Stimulated activated CD8-positive, alpha-beta memory T cell treated with anti-CD3 and anti-CD28 coated beads, Interleukin-15, amount 100 ng/mL, for 48 hours (primary cell): Measurements from ENCODE around the gene GTPBP2.

Source experiments
- DNase-seq, 2 donors: peaks; one replicate each; pipeline ENCODE4 v3.0.0-alpha.2; 2020; ENCODE audit warnings: low read depth in 2 of 2

GTPBP2 gene, protein sequence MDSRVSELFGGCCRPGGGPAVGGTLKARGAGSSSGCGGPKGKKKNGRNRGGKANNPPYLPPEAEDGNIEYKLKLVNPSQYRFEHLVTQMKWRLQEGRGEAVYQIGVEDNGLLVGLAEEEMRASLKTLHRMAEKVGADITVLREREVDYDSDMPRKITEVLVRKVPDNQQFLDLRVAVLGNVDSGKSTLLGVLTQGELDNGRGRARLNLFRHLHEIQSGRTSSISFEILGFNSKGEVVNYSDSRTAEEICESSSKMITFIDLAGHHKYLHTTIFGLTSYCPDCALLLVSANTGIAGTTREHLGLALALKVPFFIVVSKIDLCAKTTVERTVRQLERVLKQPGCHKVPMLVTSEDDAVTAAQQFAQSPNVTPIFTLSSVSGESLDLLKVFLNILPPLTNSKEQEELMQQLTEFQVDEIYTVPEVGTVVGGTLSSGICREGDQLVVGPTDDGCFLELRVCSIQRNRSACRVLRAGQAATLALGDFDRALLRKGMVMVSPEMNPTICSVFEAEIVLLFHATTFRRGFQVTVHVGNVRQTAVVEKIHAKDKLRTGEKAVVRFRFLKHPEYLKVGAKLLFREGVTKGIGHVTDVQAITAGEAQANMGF

DNA sequence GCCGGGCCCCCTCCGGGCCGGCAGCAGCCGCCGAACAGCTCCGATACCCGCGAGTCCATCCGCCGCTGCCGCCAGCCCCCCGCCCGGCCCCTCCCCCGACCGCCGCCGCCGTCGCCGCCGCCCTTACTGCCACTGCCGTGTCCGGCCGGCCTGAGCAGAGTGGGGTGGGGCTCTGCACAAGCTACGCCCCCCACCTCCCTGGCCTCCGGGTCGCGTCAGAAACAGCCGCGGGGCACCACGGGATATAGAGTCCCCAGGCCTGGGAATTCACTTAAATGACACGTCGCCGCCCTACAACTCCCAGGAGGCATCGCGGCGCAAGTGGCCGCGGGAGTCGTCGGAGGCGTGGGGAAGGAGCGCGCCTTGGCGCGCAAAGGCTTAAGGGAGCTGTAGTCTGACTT is at the start of gene GTPBP2:
GTPBP2 (minus strand) TSS at position 161 of the 401 bp plus-strand sequence; CDS start at position 59, 102 bp downstream.
- DNase-seq, result peak; percentile 96

DNA sequence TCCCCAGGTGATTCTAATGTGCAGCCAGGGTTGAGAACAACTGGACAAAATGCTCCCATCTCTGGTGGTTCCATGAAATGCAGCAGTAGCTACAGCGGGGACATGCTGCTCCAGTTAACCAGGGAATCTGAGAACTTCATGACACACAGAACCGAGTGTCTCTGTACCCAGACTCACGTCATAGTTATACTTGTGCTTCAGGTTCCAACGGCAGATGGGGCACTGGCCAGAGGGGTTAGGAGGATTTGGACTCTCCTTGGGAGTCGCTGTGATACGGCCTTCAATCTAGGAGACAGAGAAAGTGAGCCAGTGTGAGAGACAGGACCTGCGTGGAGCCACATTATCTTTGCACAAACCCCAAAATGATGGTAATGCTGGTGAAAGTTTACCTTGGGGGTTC is 49.3 kb upstream of the GTPBP2 start:
- DNase-seq, result no peak

DNA sequence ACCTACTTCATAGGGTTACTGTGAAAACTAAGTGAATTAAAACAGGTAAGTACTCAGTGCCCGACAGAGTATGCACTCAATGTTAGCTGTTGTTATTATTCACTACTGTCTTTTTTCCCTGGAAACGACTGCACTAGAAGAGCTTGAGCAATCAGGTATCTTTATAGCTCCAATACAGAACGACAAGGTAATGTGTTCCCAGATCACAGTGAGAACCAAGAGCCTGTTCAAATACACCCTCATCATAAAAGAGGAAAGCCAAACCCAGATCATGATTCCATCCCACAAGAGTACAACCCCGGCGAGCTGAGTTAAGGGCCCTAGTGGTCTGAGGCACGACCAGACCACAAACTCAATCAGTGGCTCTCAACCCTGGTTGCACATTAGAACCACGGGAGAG is 48.7 kb upstream of the GTPBP2 start:
- no peak for DNase-seq

DNA sequence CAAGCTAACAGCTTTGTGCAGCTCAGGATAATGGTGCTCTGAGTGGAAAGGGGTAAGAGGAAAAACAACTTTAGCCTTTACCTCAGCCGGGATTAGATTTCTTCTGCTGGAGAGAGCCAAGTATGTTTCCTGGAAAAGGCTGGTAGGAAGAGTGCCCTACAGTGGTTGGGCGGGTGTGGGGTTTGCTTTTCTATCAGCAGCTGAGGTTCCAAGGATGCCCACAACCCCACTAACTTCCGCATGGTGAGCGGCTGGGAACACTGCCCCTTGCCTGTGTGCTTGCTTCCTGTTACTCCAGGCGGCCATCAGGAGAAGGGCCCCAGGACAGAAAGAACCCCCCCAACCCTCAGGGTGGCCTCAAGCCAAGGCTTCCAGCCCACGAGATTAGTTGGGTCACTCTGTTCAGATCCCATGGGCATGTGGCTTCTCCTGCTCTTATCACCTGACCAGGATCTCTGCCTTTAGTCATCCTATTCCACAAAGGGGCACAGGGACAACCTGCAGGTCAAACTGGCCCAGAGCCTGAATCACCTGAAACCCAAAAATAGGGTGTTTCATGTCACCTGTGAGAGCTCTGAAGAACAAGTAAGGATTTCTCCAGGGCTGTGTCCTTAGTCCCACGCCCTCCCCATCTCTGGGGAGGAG is 48.0 kb upstream of the GTPBP2 start:
- no peak for DNase-seq

DNA sequence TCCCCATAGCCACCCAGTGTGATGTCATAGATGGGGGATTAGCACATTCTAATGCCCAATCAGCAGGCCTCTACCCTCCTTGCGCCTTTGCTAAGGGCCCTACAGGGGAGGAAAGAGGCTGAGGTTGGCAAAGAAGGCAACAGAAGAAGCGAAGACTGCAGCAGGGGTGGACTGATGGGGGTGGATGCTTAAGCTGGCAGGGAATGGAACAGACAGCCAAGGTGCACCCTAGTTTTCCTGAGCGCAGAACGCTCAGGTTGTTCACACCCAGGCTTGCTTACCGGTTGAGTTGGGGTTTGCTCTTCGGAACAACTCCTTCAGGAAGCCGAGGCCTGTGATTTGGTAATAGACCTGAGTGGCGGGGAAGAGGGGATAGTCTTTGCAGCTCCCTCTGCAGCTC is 45.9 kb upstream of the GTPBP2 start:
- DNase-seq, result no peak

DNA sequence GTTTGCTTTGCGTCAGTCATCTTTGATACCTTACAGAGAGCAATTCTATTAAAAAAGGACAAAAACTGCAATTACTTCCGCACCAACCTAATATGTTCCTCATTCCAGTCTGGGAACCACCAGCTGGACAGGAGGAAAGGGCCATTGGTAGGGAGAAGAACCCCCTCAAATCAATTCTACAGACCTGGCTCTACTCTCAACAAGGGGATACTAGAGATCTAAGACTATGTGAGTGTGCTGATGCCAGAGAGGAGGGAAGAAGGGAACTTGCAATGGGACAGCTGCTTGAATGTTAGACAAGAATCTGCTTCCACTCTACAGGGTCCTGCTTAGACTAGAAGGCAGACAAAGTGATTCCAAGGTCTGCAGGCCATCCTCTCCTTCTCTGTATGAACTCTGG is 45.2 kb upstream of the GTPBP2 start:
- no peak for DNase-seq

DNA sequence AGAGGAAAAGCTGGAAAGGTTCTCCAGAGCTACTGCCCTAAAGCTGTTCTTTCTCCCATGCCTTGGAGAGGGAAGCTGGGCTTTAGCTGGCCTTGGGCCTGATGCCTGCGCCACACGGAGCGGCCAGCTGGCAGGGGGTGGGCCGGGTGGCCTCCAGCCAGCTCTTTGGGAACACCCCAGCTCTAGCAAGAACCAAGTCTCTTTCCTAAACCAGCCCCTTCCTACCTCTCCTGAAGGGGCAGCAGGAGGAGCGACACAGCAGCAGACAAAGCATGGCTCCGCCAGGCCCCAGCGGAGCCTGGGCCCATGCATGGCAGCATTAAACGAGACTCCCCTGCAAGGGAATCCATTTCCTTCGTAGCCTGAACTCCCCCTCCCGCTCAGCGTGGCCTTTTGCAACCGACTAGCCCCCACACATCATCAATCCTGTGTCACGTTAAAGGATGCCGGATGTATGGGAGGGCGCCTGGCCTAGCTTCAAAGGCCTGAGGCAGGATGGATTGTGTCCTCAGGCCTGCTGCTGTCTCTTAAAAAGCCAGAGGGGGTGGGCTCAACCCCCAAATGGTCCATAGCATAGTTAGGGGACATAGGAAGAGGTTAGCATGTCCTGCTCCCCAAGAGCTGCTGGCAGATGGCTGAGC is 44.5 kb upstream of the GTPBP2 start:
- DNase-seq, result no peak

DNA sequence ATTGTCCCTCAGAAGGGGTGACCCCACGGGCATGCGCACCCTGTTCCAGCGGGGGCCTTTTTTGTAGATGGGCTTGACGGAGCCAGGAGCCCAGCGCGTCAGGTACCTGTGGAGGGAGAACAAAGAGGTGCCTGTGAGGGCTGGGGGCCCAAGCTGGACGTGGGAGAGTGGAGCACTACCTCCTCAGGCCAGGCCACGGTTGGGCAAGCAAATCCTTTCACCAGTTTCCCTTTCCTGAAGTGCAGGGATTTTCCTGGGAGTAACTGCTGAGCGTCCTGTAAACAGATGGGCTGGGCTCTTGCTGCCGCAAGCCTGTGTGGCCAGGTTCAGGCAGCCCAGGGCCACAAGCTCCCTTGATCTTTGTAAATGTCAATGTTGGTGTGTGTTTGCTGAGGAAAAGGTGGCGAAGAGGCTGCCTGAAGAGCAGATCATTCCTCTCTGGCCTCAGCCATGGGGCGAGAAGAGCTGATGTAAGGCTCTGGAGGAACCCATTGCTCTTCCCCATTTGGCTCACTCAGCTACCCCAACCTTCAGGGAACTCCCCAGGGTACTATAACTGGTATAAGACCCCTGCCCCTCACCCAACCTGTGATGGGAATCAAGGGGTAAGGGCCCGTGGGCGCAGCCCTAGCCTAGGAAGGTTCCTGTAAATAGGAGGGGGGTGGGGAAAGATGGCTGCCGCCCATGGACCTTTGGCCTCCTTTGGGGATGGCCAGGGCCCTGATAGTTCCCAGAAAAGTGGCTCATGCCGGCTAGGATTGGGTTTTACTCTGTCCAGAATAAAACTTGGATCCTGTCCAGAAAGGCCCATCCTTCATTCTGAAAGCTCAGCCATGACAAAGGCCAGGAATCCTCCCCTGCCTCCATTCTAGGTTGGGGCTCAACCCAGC is 43.0 kb upstream of the GTPBP2 start:
- DNase-seq, result no peak

DNA sequence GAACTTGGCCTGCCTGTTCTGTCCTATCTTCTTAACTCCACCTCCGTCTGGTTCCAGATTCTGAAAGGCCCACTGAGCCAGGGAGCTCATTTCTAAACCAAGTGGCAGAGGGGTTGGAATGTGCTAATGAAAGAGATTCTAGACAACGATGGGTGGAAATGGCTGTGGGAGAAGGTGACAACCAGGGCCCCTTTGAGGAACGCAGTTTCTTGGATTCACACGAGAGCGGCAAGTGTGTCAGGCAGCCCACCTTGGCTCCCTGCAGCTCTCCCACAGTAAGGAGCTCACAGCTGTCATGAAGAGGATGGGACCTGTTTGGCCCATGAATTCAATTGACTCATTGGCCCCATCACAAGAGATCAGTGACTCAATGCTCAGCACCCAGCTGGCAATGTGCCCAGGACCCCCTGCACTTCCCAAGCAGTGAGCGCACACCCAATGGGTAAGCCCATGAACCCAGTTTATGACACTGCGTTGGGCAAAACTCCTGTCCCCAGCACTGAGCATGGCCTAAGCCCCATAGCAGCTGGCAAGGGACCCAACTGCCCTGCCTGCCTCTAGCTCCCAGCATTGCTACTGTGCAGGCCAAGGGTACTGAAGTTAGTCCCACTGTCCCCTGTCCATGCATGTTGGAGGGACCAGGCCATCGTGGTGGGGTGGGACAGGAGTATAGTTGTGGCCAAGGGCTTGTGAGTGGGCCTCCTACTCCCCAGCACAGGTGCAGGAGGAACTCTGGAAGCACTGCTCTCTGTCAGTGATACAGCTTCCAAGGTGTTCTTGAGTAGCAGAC is 42.1 kb upstream of the GTPBP2 start:
- DNase-seq, result no peak

DNA sequence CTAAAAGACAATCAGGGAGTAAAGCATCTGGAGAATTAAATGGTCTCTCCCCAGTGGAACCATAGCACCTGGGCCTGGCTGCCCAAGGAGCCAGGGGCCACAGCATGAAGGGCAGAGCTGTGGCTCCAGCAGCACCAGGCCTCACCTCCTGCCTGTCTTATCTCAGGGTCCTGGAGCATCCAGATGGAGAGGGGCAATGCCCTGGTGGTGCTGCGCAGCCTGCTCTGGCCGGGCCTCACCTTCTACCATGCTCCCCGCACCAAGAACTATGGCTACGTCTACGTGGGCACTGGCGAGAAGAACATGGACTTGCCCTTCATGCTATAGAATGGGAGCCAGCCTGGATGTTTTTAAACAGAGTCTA is 41.5 kb upstream of the GTPBP2 start:
- DNase-seq, result no peak

DNA sequence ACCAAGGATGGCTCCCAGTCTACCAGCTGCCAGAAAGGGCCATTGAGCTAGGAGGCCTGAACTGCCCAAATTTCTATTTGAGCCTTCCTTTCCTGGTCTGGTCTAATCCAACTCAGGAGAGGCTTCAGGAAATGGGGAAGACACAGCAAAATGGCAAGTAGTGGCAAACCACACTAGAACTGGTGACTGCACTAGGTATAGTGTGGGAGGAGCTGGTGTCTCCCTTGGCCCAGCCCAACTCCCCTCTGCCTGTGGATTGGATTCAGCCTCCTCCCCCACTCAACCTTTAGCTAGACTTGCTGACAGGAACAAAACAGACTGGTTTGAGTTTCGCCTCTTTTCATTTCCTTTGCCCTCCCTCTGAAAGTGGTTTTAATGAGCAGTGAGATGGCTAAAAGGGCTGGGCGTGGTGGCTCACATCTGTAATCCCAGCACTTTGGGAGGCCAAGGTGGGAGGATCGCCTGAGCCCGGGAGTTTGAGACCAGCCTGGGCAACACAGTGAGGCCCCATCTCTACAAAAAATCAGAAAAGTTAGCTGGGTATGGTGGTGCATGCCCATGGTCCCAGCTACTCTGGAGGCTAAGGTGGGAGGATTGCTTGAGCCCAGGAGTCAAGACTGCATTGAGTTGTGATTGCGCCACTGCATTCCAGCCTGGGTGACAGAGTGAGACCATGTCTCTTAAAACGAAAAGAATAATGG is 41.0 kb upstream of the GTPBP2 start:
- DNase-seq, result peak in 1 of 2 donors; percentile 9

DNA sequence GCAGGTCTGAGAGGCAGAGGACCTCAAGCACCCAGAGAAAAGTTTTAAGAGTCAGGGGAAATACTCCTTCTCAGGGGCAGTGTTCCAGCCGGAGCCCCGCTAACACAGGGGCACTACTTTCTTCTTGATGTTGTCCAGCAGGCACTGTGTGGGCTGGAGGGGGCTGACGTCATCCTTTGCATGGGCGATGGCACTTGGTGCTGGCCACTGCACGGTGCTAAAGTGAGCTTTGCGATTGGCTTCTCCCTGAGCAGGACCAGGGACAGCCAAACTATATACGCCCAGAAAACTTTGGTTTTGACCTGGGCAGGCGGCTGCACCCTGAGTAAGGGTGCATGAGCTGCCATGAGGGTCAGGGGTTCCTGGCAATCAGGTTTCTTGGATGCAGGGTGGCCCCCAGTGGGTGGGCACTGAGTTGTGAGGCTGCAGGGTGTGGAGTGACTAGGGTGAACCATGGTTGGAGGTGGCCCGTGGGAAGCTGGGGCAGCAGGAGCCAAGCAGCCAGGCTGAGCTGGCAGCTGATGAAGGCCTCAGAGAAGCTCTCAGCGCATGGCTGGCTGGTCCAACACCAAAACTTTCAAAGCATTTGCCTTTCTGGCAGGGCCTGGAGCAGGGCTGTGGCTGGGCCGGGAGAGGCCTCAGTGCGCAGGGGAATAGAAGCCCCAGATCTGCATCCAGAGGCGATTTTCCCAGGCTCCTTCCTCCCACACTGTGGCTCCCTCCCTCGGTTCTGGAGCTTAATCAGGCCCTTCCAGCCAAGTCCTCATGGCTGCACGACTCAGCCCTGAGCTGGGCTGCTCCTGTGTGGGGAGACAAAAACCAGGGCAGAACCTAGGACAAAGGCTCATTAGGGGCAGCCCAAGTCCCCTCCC is 40.2 kb upstream of the GTPBP2 start:
- no peak for DNase-seq

DNA sequence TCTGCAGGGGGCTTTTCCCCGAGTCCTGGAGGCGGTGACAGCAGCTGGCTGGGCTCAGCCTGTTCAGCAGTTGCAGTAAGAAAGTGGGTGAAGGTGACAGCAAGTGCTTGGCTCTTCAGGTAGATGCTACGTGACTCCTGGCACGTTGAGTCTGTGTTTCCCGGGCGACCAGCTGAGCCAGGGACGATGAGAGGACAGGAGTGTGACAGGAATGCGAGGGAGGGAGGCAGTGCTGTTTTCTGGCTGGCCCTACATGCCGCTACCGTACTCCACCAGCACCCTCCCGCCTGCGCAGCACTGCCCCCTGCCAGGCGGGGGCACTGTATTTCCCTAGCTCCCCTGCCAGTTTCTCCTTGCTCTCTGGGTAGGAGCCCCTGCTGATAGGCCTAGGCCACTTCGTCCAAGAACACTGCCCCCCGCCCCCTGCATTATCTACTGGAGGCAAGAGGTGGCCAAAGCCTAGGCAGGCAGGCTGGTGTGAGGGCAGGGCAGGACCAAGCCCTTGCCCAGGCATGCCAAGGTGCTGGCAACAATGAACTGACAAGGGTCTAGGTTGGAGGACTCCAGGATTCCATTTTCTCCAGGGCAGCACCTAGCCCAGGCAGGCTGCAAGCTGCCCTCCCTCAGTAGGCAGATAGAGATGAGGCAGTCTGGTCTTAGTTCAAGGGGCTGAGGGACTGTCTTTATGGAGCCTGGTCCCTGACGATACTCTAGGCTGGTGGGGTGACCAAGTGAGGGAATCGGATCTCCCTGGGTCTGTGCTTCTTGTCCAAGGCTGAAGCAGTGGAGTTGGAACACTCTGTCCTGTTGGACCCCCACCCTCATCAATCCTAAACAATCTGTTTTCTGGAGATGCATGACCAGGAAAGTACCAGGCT is 39.3 kb upstream of the GTPBP2 start:
- DNase-seq, result peak; percentile 42 to 44

DNA sequence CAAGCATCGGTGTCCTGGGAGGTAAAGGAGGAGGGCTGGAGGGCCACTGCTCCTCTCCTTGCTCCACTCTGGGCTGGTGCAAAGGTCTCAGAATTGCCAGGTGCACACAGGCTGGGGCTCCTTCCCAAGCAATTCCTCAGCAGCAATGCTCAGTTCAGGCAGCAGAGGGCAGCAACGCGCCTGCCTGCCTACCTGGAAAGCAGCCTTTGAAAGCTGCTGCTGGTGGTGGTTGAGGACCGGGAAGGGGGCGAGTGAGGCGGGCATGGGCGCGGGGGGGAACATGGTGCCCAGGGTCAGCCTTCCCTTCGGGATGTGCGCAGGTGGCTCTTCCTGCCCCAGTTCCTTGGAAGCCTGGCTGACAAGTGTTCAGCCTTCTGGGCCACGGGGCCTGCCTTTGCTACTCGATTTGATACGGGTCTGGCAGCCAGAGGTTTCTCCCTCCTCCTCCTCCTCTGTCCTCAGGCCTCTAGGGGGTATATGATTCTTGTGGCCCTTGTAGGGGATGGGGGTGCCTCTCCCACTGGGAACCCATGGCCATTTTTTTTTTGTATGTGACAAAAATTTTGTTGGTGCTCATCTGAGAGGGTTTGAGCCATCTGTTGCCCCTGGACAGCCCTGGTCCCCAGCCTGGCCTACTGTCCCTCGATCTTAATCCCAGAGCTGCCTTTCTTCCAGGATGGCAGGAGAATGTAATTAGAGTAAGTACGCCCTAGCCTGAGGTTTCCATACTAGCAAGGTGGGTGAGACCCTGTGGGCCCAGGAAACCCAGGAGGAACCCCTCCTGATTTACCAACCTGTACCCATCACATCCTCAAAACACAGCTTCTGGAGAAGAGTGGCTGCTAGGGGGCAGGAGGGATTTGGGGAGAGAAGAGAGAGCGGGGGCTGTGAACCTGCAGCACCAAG is 38.4 kb upstream of the GTPBP2 start:
- peak; percentile 57 to 68 for DNase-seq

DNA sequence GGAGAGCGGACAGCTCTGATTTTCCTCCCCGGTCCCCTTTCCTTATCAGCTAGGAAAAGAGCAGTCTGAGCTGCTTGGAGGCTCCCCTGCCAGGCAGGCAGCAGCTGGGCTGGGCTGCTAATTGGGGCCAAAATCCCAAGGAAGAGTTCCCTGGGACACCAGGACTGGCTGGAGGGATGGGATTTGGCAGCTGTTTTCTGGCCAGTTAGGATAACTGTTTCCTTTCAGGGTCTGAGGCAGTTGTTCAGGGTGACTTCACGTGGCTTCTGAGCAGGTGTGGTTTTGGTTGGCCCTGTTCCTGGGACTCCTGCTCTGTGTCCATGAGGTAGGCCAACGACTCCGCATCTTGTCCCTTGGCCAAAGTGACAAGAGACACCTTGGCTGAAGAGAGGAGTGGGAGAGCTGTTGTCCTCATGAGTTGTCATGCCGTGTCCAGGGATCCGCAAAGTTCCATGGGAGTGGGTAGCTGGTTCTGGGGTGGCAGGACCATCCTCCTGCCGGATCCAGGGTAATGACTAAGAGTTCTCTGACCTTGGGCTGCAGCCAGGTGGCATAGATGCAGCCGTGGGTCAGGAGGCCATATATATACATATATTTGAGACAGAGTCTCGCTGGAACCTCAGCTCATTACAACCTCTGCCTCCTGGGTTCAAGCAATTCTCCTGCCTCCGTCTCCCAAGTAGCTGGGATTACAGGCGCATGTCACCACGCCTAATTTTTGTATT is 37.3 kb upstream of the GTPBP2 start:
- DNase-seq, result no peak

DNA sequence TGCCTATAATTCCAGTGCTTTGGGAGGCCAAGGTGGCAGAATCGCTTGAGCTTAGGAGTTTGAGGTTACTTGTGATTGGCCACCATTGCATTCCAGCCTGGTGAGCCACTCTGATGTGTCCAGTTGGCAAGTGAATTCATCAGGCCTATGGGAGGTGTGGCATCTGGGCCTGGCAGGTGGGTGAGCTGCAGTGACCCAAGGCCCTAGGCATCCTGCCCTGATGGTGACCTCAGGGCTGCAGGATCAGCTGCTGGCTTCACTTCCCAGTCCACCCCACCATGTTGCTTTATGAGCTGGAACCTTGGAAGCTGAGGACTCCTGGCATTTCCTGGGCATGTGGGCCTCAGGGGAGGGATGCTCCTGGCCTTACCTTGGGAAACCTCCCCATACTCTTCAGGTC is 36.3 kb upstream of the GTPBP2 start:
- no peak for DNase-seq
